GM13976 (cell line): Measurements from ENCODE around the gene RAB40B.

ENCODE experiments used
- DNase-seq: peaks from one replicate; pipeline ENCODE4 v3.0.0; 2012; ENCODE audit warnings: low spot score
- CTCF ChIP-seq: IDR thresholded peaks from 2 replicates; pipeline ENCODE4 v1.5.1; 2012; ENCODE audit warnings: borderline replicate concordance, mild to moderate bottlenecking; ENCODE audit not compliant: insufficient read depth; ENCODE audit errors: extremely low read depth, missing control alignments, control extremely low read depth
- in situ Hi-C: fragments of 300-500 bp; cut with MboI; formaldehyde crosslinking; loops from one replicate; pipeline ENCODE4 v1.12.0; 2022; ENCODE audit warnings: low sequenced_read_pairs, mixed read lengths, inconsistent platforms; ENCODE audit not compliant: unreplicated experiment

Gene RAB40B

DNA sequence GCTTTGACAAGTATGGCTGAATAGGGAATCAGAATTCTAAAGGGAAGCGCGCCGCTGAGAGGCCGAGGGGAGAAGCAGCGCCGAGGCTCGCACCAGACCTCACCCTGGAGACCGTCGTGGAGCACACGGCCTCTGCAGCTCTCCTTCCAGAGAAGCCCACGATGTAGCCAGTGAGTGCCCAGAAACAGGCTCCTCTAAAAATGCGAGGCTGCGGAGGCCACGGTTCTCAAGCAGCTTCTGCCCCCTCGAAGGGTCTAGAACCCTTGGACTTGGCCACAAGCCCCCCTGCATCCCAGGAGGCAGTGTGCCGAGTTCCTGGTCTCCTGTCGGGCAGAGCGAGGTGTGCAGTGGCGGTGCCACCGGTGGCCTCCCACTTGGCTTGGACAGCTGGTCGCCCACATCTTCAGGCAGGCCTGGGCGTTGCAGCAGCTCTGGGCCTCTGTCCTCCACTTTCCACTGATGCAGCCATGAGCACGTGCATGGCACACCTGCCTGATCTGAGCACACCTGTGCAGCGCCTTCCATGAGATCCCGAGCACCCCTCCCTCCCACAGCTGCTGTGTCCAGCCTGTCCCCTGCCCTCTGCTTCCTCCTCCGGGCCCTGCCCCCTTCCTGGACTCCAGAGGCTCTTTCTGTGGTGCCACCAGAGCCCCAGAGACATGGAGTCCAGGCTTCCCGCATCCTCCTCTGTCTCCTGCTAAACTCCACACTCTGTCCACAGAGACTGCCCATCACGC is 31.4 kb downstream of the RAB40B start:
- no peak for TF ChIP-seq CTCF
- DNase-seq, result no peak
- in situ Hi-C loops, result loop anchor here (25.0 kb wide), 1 partner anchor 95 kb away; the partner anchor contains the start of gene TBCD

GRCh38 chr17:82665891-82666290 is 32.6 kb downstream of the RAB40B start:
- no peak for DNase-seq
- in situ Hi-C loops, result loop anchor here (25.0 kb wide), 1 partner anchor 96 kb away; the partner anchor contains the start of gene TBCD

DNA sequence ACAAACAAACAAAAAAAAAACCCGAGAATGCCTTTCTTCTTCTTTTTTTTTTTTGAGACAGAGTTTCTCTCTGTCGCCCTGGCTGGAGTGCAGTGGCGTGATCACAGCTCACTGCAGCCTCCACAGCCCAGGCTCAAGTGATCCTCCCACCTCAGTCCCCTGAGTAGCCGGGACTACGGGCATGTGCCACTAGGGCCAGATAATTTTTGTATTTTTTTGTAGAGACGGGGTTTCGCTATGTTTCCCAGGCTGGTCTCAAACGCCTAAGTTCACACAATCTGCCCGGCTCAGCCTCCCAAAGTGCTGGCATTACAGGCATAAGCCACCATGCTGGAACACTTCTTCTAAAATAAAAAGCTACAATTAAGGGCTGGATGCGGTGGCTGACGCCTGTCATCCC is 33.3 kb downstream of the RAB40B start:
- TF ChIP-seq CTCF, result no peak
- no peak for DNase-seq
- in situ Hi-C loops, result loop anchor here (25.0 kb wide), 1 partner anchor 97 kb away; the partner anchor contains the start of gene TBCD

More at GRCh38 chr17:82665891-82666290, 32.6 kb downstream of the RAB40B start:
- no peak for TF ChIP-seq CTCF

GRCh38 chr17:82664701-82665182 is 33.8 kb downstream of the RAB40B start:
- no peak for DNase-seq
- no peak for TF ChIP-seq CTCF
- in situ Hi-C loops, result loop anchor here (25.0 kb wide), 1 partner anchor 98 kb away; the partner anchor contains the start of gene TBCD

DNA sequence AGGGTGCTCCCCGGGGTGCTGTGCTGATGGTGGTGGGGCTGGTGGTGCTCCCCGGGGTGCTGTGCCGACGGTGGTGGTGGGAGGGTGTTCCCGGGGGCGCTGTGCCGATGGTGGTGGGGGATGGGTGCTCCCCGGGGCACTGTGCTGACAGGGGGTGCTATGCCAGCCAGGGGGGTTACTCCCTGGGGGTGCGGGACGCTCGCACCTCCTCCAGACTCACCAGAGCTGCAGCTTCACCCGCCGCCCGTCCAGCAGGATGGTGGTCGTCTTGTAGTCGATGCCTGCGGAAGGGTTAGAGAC is 34.3 kb downstream of the RAB40B start:
- no peak for TF ChIP-seq CTCF
- DNase-seq, result no peak
- in situ Hi-C loops, result loop anchor here (25.0 kb wide), 1 partner anchor 98 kb away; the partner anchor contains the start of gene TBCD

GRCh38 chr17:82663381-82664275 is 34.9 kb downstream of the RAB40B start:
- in situ Hi-C loops, result loop anchor here (25.0 kb wide), 1 partner anchor 99 kb away; the partner anchor contains the start of gene TBCD
- no peak for DNase-seq
- TF ChIP-seq CTCF, result no peak
